Pancreas (tissue), 10 donors: ENCODE results near the gene GRK5. TPM values are rescaled to one million over a fixed set of nuclear protein-coding genes. Genes with fewer than 3 reads are reported as not detected.

Experiments used
- ATAC-seq, 4 donors: fragments of 200-7000 bp; cut with Tn5 transposase; one replicate each; pipeline versions ENCODE4 v1.8.0 to v1.9.1; 2020; ENCODE audit warnings: mild to moderate bottlenecking in 4 of 4, moderate library complexity in 4 of 4
- DNase-seq, 6 donors: peaks; one replicate each; pipeline ENCODE4 v3.0.0-alpha.2; 2020
- FAIRE-seq: peaks from 2 replicates; lab custom pipeline; 2012; peaks lifted over from hg19 to GRCh38; lab: Jason Lieb, UNC
- H3K27ac ChIP-seq, 4 donors: fragments of 200-600 bp; sonication (generic); 1 replicate in 3 of 4; 2 replicates in 1 of 4; pipeline versions ENCODE4 v1.5.0 to v1.8.0; 2020
- H3K27me3 ChIP-seq, 4 donors: fragments of 200-600 bp; one replicate each; pipeline ENCODE4 v1.8.0; 2021
- H3K36me3 ChIP-seq, 3 donors: fragments of 200-600 bp; sonication (generic) in 1 of 3; one replicate each; pipeline versions ENCODE4 v1.5.0 to v1.8.0; 2020 to 2021
- H3K4me1 ChIP-seq, 3 donors: fragments of 200-600 bp; one replicate each; pipeline ENCODE4 v1.8.0; 2021
- H3K4me3 ChIP-seq, 4 donors: fragments of 200-600 bp; sonication (generic) in 2 of 4; one replicate each; pipeline versions ENCODE4 v1.5.0 to v1.8.0; 2020 to 2021
- H3K9me3 ChIP-seq, 4 donors: fragments of 200-600 bp; one replicate each; pipeline ENCODE4 v1.8.0; 2021
- CTCF ChIP-seq, 4 donors: fragments of 200-600 bp; sonication (generic) in 3 of 4; IDR thresholded peaks; one replicate each; pipeline versions ENCODE4 v1.5.0 to v1.8.0; 2021; ENCODE audit warnings: antibody characterized with exemption in 4 of 4
- WGBS, 2 donors: extraction: QIAGEN DNeasy Blood & Tissue Kit; methylation state at CpG; one replicate each; pipeline ENCODE4 v1.1.7; 2013; 5-methylcytosine and 5-hydroxymethylcytosine counted together
- intact Hi-C, 3 donors: fragments of 100-400 bp; cut with DNase I; formaldehyde crosslinking; loops; one replicate each; pipeline versions ENCODE4 v1.11.1 to v1.14.2; 2022
- polyA plus RNA-seq, 2 donors: library from polyadenylated mRNA; stranded (reverse); fragments of 200-250 nt; gene quantifications; one replicate each; pipeline ENCODE4 v1.2.3, GENCODE V29; 2013
- total RNA-seq, 6 donors: library from RNA; stranded (reverse); fragmentation: NEBNext Ultra II Directional in 4 of 6; extraction: Animal tissue kit (Norgen Biotek cat#: 25700) in 4 of 6; gene quantifications; one replicate each; pipeline versions ENCODE4 v1.2.1 to v1.2.4, GENCODE V29; 2021 to 2023
- donor health status: healthy with polysubstance abuse.
- donor health status: DM: no; HTN: no; CAD: no; lungs with moderate emphysema.
- donor health status: DM: no; HTN: no; CAD: no.
- donor health status: control.
- donor health status: control.
- donor health status: Bipolar disorder and iron deficiency.
- donor health status: DM: yes; HTN: yes; CAD: no.
- donor health status: DM: no; HTN: no; CAD: no.
- donor health status: DM: no; HTN: no; CAD: no.
- donor health status: DM: yes; HTN: yes; CAD: no.

Gene GRK5
- total and polyA plus RNA-seq, 8 donors, result 1.4 to 6.0 (median 2.5) TPM

GRCh38 chr10:119443441-119443840 lies 236.1 kb downstream of the GRK5 start:
- intact Hi-C loops, result no loop called here
- Histone ChIP-seq H3K36me3 (no peaks in the 10 kb centered on the region), H3K27ac (no peak overlapping the region)

GRCh38 chr10:119443970-119444660 lies 236.7 kb downstream of the GRK5 start:
- no peak for FAIRE-seq
- WGBS, 2 donors, result 90 to 91% methylated on average over 12 of the region's 12 CpGs
- H3K4me3 ChIP-seq, result no peak overlapping the region
- TF ChIP-seq CTCF (IDR thresholded peaks at IDR 0.05), result no peak
- no peaks in the 10 kb centered on the region for H3K36me3 ChIP-seq
- DNase-seq, result no peak
- H3K4me1 ChIP-seq, result no peaks in the 10 kb centered on the region
- no peaks in the 10 kb centered on the region for H3K27me3 ChIP-seq
- H3K9me3 ChIP-seq, result no peaks in the 10 kb centered on the region
- intact Hi-C loops, result no loop called here
- ATAC-seq, result no peak
- no peak overlapping the region for H3K27ac ChIP-seq

More at GRCh38 chr10:119443441-119443840, 236.1 kb downstream of the GRK5 start:
- Histone ChIP-seq H3K27me3 (no peaks in the 10 kb centered on the region), H3K9me3 (no peaks in the 10 kb centered on the region), H3K4me3 (no peak overlapping the region), H3K4me1 (no peaks in the 10 kb centered on the region)
- no peak for TF ChIP-seq CTCF (IDR thresholded peaks at IDR 0.05)
- DNase-seq (no peak), ATAC-seq (no peak), FAIRE-seq (no peak)
- 90 to 93% methylated on average over 15 of the region's 15 CpGs for WGBS, 2 donors

GRCh38 chr10:119444866-119445265 lies 237.5 kb downstream of the GRK5 start:
- no peaks in the 10 kb centered on the region for H3K9me3 ChIP-seq
- peak in 1 of 4 donors; percentile 4 for ATAC-seq
- no peak overlapping the region for H3K4me3 ChIP-seq
- DNase-seq, result peak in 1 of 6 donors; percentile 38
- H3K36me3 ChIP-seq, result no peaks in the 10 kb centered on the region
- 77 to 78% methylated on average over 10 of the region's 10 CpGs for WGBS, 2 donors
- TF ChIP-seq CTCF (IDR thresholded peaks at IDR 0.05), result no peak
- no peak for FAIRE-seq
- no peaks in the 10 kb centered on the region for H3K27me3 ChIP-seq
- intact Hi-C loops, result loop anchor here in 2 of 3 donors (5.0 kb wide), 1 partner anchor 248 kb away; no protein-coding TSS in a partner anchor
- H3K4me1 ChIP-seq, result no peaks in the 10 kb centered on the region
- H3K27ac ChIP-seq, result no peak overlapping the region

- Histone ChIP-seq H3K27ac (no peak overlapping the region), H3K9me3 (no peaks in the 10 kb centered on the region), H3K4me1 (no peaks in the 10 kb centered on the region), H3K36me3 (no peaks in the 10 kb centered on the region), H3K4me3 (no peak overlapping the region), H3K27me3 (no peaks in the 10 kb centered on the region)
- peak; percentile 83 to 95 (median 88) for ATAC-seq
- peak; percentile 65 to 94 (median 84) for DNase-seq
- intact Hi-C loops, result loop anchor here in 2 of 3 donors (5.0 kb wide), 1 partner anchor 248 kb away; no protein-coding TSS in a partner anchor
- peak; percentile 93 to 97 (median 94) for TF ChIP-seq CTCF (IDR thresholded peaks at IDR 0.05)
- 20 to 23% methylated on average over 8 to 10 of the region's 10 CpGs for WGBS, 2 donors
- FAIRE-seq, result no peak
These were observed 238.1 kb downstream of the GRK5 start for GRCh38 chr10:119445311-119445934.
